Heart left ventricle (tissue), 13 donors: ENCODE measurements around the gene MCC.

Experiments
- CTCF ChIP-seq, 12 donors: fragments of 200-600 bp; sonication (generic) in 4 of 12; IDR thresholded peaks; one replicate each; pipeline versions ENCODE4 v1.5.0 to v1.8.0; 2018 to 2022; ENCODE audit warnings: antibody characterized with exemption in 12 of 12, mild to moderate bottlenecking in 5 of 12
- POLR2A ChIP-seq, 2 donors: fragments of 450-650 bp; IDR thresholded peaks; one replicate each; pipeline ENCODE4 v1.6.1; 2017; ENCODE audit warnings: antibody characterized with exemption in 2 of 2, mild to moderate bottlenecking in 2 of 2, moderate library complexity in 2 of 2
- donor health status: ischemic (EF 13 %, LVEDD 7.1; RV severe dilation, severe dysfunction).
- donor health status: DM: no; HTN: yes; CAD: no.
- donor health status: DM: no; HTN: no; CAD: no.
- donor health status: ischemic (EF 25% LVEDD 6.9; RV normal size, moderate dysfunction).
- donor health status: ischemic (EF 25% LVEDD 5.7; RV mildly dilated, moderate dysfunction).
- donor health status: ischemic (EF 35%, LVEDD 5.7; RV mildly dilated, moderate dysfunction).
- donor health status: nonischemic (EF 11% LVEDD 7.7; RV severe dilation, severe dysfunction).
- donor health status: DM: yes; HTN: yes; CAD: no.
- donor health status: PGD.
- donor health status: ischemic (EF 29% LVEDD 5.4; RV normal size, mild dysfunction).
- donor health status: nonischemic (EF 23%, LVEDD 6.1; RV moderate dilation, normal function).

GRCh38 chr5:113109344-113109743, 378.9 kb downstream of the MCC start:
- TF ChIP-seq CTCF (IDR thresholded peaks at IDR 0.05) (no peak), POLR2A (IDR thresholded peaks at IDR 0.05) (no peak)
